NB4 (cell line): ENCODE measurements around the gene IQCH.
A peak's percentile ranks its signal among the peaks of the same experiment; 100 is the strongest.

Source experiments
- CTCF ChIP-seq: IDR thresholded peaks from one replicate; pipeline ENCODE4 v1.5.1; 2012; ENCODE audit warnings: low read depth, low read length
- POLR2A ChIP-seq: IDR thresholded peaks from 2 replicates; pipeline ENCODE4 v1.6.1; 2011; ENCODE audit warnings: mild to moderate bottlenecking; ENCODE audit not compliant: insufficient read length; ENCODE audit errors: extremely low read depth

- TF ChIP-seq POLR2A, result no peak
- peak; percentile 12 for TF ChIP-seq CTCF
Observed at GRCh38 chr15:67303490-67304363, 49.1 kb downstream of the IQCH start.
